Measurements from ENCODE around the gene TTC34. TPM values are rescaled to one million over a fixed set of nuclear protein-coding genes. Genes with fewer than 3 reads are reported as not detected.

Gene TTC34
- total RNA-seq, 1 experiment from 2014 or later, result 0.92 TPM

GRCh38 chr1:2632561-2633361, 168.7 kb downstream of the TTC34 start, which contains the start of gene MMEL1:
Gene MMEL1 (minus strand): TSS chr1:2633016. CDS start chr1:2629484, 3,532 bp downstream.
- no peaks in the 10 kb centered on the region for H3K79me2 ChIP-seq (ENCODE audit: insufficient read depth, low read length)
- no peak within 1 kb of the TSS for H3K4me2 ChIP-seq (ENCODE audit: insufficient read depth, insufficient read length, low read length)
- H3K4me3 Mint-ChIP-seq, result no peak within 1 kb of the TSS

More at GRCh38 chr1:2632561-2633361, 168.7 kb downstream of the TTC34 start, which contains the start of gene MMEL1:
- Mint-ChIP-seq H3K36me3 (ENCODE audit: insufficient read depth in 1 of 3, low read depth in 3 of 3) (peaks cover 7 to 13% (median 13%) of the 10 kb centered on the region in 3 experiments), H3K27me3 (ENCODE audit: low read depth) (peaks cover 66% of the 10 kb centered on the region), H3K27ac (no peak within 1 kb of the TSS), H3K4me1 (peaks cover 14 to 32% of the 10 kb centered on the region in 2 experiments), H3K9me3 (peaks cover 24 to 31% of the 10 kb centered on the region in 2 experiments)
- H3K9ac ChIP-seq (ENCODE audit: extremely low read depth, insufficient read length, low read length), result no peak within 1 kb of the TSS
- no peak within 1 kb of the TSS for H3K27ac ChIP-seq (ENCODE audit: insufficient read length, low read depth, low read length)
- H2BK15ac ChIP-seq (ENCODE audit: low read depth, low read length), result no peak within 1 kb of the TSS
- H4K20me1 ChIP-seq (ENCODE audit: control insufficient read depth, insufficient read depth, insufficient read length), result peaks cover 2% of the 10 kb centered on the region
- H3K14ac ChIP-seq (ENCODE audit: insufficient read depth, low read length), result no peak within 1 kb of the TSS
- no peak within 1 kb of the TSS for H2AFZ ChIP-seq (ENCODE audit: low read length)
- H3T11ph ChIP-seq (ENCODE audit: low read length), result no peak within 1 kb of the TSS
- no peak within 1 kb of the TSS for H3K18ac ChIP-seq (ENCODE audit: insufficient read length, low read depth, low read length)
- H2BK5ac ChIP-seq (ENCODE audit: insufficient read length, low read length), result no peak within 1 kb of the TSS
- H4K8ac ChIP-seq (replicated peaks; ENCODE audit: insufficient read length, low read depth, low read length), result no peak within 1 kb of the TSS
- H2AK5ac ChIP-seq (ENCODE audit: insufficient read length, low read length), result no peak within 1 kb of the TSS
- no peaks in the 10 kb centered on the region for H3K79me1 ChIP-seq (ENCODE audit: insufficient read depth, low read depth, low read length, poor library complexity, severe bottlenecking)
- no peak within 1 kb of the TSS for H2BK12ac ChIP-seq (ENCODE audit: insufficient read length, low read depth, low read length)
- peaks cover 17% of the 10 kb centered on the region; the same call in 1 of the 2 replicates for H3K27me3 ChIP-seq (ENCODE audit: insufficient read depth, low read length)
- no peak within 1 kb of the TSS for H3K4ac ChIP-seq (ENCODE audit: low read depth, low read length)
- no peak within 1 kb of the TSS for H3K23ac ChIP-seq (ENCODE audit: insufficient read length, low read depth, low read length)
- no peak for DNase-seq
- peaks cover 6% of the 10 kb centered on the region for H3K9me3 ChIP-seq (ENCODE audit: control insufficient read depth, low read depth, low read length)
- no peak within 1 kb of the TSS for H4K5ac ChIP-seq (ENCODE audit: insufficient read length, low read depth, low read length)
- H2BK20ac ChIP-seq (ENCODE audit: low read depth, low read length, poor library complexity, severe bottlenecking), result no peak within 1 kb of the TSS
- no peak within 1 kb of the TSS for H3K56ac ChIP-seq (ENCODE audit: insufficient read length, low read depth, low read length)
- WGBS (ENCODE audit: extremely low coverage, insufficient read length, low lambda C conversion rate), result no CpG with 5 or more reads among the region's 16 CpGs
- H2BK120ac ChIP-seq (ENCODE audit: low read depth, low read length, poor library complexity, severe bottlenecking), result no peak within 1 kb of the TSS
- TF ChIP-seq, protein P1, sequence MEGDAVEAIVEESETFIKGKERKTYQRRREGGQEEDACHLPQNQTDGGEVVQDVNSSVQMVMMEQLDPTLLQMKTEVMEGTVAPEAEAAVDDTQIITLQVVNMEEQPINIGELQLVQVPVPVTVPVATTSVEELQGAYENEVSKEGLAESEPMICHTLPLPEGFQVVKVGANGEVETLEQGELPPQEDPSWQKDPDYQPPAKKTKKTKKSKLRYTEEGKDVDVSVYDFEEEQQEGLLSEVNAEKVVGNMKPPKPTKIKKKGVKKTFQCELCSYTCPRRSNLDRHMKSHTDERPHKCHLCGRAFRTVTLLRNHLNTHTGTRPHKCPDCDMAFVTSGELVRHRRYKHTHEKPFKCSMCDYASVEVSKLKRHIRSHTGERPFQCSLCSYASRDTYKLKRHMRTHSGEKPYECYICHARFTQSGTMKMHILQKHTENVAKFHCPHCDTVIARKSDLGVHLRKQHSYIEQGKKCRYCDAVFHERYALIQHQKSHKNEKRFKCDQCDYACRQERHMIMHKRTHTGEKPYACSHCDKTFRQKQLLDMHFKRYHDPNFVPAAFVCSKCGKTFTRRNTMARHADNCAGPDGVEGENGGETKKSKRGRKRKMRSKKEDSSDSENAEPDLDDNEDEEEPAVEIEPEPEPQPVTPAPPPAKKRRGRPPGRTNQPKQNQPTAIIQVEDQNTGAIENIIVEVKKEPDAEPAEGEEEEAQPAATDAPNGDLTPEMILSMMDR (conservative IDR thresholded peaks at IDR 0.05), result no peak
- H4K91ac ChIP-seq (ENCODE audit: insufficient read length, low read depth, low read length), result no peak within 1 kb of the TSS
- no peaks in the 10 kb centered on the region for H3K4me1 ChIP-seq (ENCODE audit: insufficient read depth, low read length)
- H3K23me2 ChIP-seq (ENCODE audit: insufficient read length, low read depth, low read length, poor library complexity, severe bottlenecking), result peaks cover 3% of the 10 kb centered on the region

Data from H9 (cell line).